ENCODE data around the gene MBD2. TPM values are rescaled to one million over a fixed set of nuclear protein-coding genes. Genes with fewer than 3 reads are reported as not detected.
A peak's percentile ranks its signal among the peaks of the same experiment; 100 is the strongest.

MBD2 gene
- total and polyA plus RNA-seq, 2 of the 8 experiments (the other 6 are each of a cell fraction or from before 2014, with no cell fraction given), result 36.2 to 52.7 TPM

DNA sequence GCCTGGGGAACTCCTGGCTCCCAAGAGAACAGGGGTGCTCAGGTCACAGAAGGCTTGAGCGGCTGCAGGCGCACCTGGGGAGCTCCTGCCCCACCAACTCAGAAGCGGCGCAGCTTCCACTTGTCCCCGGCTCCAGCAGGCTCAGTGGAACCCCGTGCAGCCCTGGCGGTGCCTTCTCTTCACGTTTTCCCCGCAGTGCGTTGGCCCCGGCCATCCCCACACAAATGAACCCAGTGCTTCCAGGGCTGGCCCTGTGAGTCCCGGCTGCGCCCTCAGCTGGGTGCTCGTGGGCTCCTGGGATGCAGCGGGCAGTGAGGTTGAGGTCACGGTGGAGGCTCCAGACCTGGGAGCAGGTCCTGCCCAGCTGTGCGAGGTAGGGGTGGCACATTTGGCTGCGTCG lies 17.9 kb upstream of the MBD2 start:
- Histone ChIP-seq H3K18ac (ENCODE audit: extremely low read depth, low read length) (no peak overlapping the region), H2BK12ac (ENCODE audit: low read depth, low read length) (no peak overlapping the region), H4K8ac (ENCODE audit: extremely low read depth, insufficient read depth, low read length) (peak overlapping the region; percentile 76; the same call in 1 of the 2 replicates), H2BK15ac (ENCODE audit: low read length) (no peak overlapping the region), H3K36me3 (ENCODE audit: control insufficient read depth in 2 of 4, insufficient read depth in 4 of 4, low read length in 3 of 4) (no peaks in the 10 kb centered on the region), H3K4ac (replicated peaks; ENCODE audit: insufficient read length, low read depth, low read length) (no peak overlapping the region), H3K4me3 (ENCODE audit: extremely low read depth in 1 of 4, insufficient read depth in 2 of 4, low read depth in 3 of 4, low read length in 4 of 4) (no peak overlapping the region), H3K27me3 (replicated peaks in 1 of 4; ENCODE audit: control insufficient read depth in 3 of 4, extremely low read depth in 1 of 4, insufficient read depth in 3 of 4, low read length in 3 of 4) (no peaks in the 10 kb centered on the region), H3K4me1 (replicated peaks in 1 of 4; ENCODE audit: control insufficient read depth in 3 of 4, insufficient read depth in 4 of 4, low read length in 3 of 4) (peaks cover 0 to 13% (median 2%) of the 10 kb centered on the region in 4 experiments; a peak in 4 of 7 replicates), H3K27ac (ENCODE audit: low read depth, low read length) (no peak overlapping the region), H3K23me2 (ENCODE audit: low read depth, low read length) (no peaks in the 10 kb centered on the region), H4K5ac (ENCODE audit: insufficient read length, low read depth, low read length) (no peak overlapping the region), H2AFZ (ENCODE audit: low read length) (no peak overlapping the region), H4K91ac (replicated peaks; ENCODE audit: insufficient read length, low read length) (peak overlapping the region; percentile 37), H3K56ac (replicated peaks; ENCODE audit: insufficient read length, low read depth, low read length) (no peak overlapping the region), H4K20me1 (replicated peaks in 1 of 2; ENCODE audit: control insufficient read depth in 1 of 2, insufficient read depth in 2 of 2, low read length in 2 of 2) (no peaks in the 10 kb centered on the region), H2BK120ac (replicated peaks; ENCODE audit: low read depth, low read length) (no peak overlapping the region), H3K9me3 (ENCODE audit: insufficient read depth in 2 of 2, low read depth in 1 of 2, low read length in 1 of 2) (no peaks in the 10 kb centered on the region; a peak in 1 of 4 replicates), H3K9ac (replicated peaks in 1 of 4; ENCODE audit: extremely low read depth in 1 of 4, low read depth in 3 of 4, low read length in 3 of 4) (no peak overlapping the region), H2BK20ac (ENCODE audit: low read length) (0 out of 2 replicates have a peak overlapping the region, but pooled peaks have one; percentile 23), H2BK5ac (ENCODE audit: low read depth, low read length) (no peak overlapping the region), H3K23ac (ENCODE audit: insufficient read length) (no peak overlapping the region), H3K14ac (ENCODE audit: insufficient read length) (no peak overlapping the region), H2AK5ac (ENCODE audit: low read depth, low read length) (no peak overlapping the region), H3K4me2 (ENCODE audit: insufficient read depth in 1 of 2, low read depth in 2 of 2, low read length in 2 of 2) (no peak overlapping the region), H3K79me1 (ENCODE audit: low read depth, low read length) (no peaks in the 10 kb centered on the region), H3K79me2 (ENCODE audit: control insufficient read depth in 1 of 2, insufficient read depth in 2 of 2, low read length in 2 of 2) (no peaks in the 10 kb centered on the region)
- ChIA-PET CTCF (ENCODE audit: partially characterized antibody) (interaction anchor here (0.6 to 1.9 kb wide), 2 partner anchors 29 to 666 kb away, joined by 3 to 10 read pairs; no protein-coding TSS in a partner anchor), POLR2A (ENCODE audit: partially characterized antibody) (no interaction called here)
- no peak for FAIRE-seq
- TF ChIP-seq, protein P1, sequence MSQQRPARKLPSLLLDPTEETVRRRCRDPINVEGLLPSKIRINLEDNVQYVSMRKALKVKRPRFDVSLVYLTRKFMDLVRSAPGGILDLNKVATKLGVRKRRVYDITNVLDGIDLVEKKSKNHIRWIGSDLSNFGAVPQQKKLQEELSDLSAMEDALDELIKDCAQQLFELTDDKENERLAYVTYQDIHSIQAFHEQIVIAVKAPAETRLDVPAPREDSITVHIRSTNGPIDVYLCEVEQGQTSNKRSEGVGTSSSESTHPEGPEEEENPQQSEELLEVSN (IDR thresholded peaks at IDR 0.05), result no peak
- TF ChIP-seq HDAC6 (IDR thresholded peaks at IDR 0.05; ENCODE audit: low read depth, low read length) (no peak), SIN3A (conservative IDR thresholded peaks at IDR 0.05 in 1 of 2, IDR thresholded peaks at IDR 0.05 in 1 of 2; ENCODE audit: low read depth in 1 of 2, low read length in 2 of 2) (no peak), NANOG (IDR thresholded peaks at IDR 0.05; ENCODE audit: insufficient read depth, low read depth, low read length, poor library complexity, severe bottlenecking) (no peak), CREB1 (IDR thresholded peaks at IDR 0.05) (no peak), CEBPB (IDR thresholded peaks at IDR 0.05; ENCODE audit: low read depth, low read length) (no peak), GABPA (IDR thresholded peaks at IDR 0.05; ENCODE audit: borderline replicate concordance, insufficient read depth, low read length) (no peak), SAP30 (IDR thresholded peaks at IDR 0.05; ENCODE audit: insufficient read depth, insufficient replicate concordance, low read length) (no peak)
- TF ChIP-seq, protein P2, sequence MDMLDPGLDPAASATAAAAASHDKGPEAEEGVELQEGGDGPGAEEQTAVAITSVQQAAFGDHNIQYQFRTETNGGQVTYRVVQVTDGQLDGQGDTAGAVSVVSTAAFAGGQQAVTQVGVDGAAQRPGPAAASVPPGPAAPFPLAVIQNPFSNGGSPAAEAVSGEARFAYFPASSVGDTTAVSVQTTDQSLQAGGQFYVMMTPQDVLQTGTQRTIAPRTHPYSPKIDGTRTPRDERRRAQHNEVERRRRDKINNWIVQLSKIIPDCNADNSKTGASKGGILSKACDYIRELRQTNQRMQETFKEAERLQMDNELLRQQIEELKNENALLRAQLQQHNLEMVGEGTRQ (IDR thresholded peaks at IDR 0.05; ENCODE audit: low read length), result no peak
- TF ChIP-seq, protein P3, sequence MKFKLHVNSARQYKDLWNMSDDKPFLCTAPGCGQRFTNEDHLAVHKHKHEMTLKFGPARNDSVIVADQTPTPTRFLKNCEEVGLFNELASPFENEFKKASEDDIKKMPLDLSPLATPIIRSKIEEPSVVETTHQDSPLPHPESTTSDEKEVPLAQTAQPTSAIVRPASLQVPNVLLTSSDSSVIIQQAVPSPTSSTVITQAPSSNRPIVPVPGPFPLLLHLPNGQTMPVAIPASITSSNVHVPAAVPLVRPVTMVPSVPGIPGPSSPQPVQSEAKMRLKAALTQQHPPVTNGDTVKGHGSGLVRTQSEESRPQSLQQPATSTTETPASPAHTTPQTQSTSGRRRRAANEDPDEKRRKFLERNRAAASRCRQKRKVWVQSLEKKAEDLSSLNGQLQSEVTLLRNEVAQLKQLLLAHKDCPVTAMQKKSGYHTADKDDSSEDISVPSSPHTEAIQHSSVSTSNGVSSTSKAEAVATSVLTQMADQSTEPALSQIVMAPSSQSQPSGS (IDR thresholded peaks at IDR 0.05; ENCODE audit: low read length), result no peak
- DNase-seq (ENCODE audit: low read depth in 1 of 2, low spot score in 2 of 2), result no peak
- 92% methylated on average over 17 of the region's 19 CpGs; no CpG with 5 or more reads in 1 of the 2 experiments for WGBS, 2 experiments (ENCODE audit: extremely low coverage in 1 of 2, insufficient coverage in 1 of 2, insufficient read length in 1 of 2, insufficient replicate concordance in 2 of 2, low coverage in 1 of 2, low lambda C conversion rate in 2 of 2, missing lambda C conversion rate in 1 of 2)

All from H1 (cell line).